GM12878 (cell line): ENCODE data around the gene FAM222A.

Source experiments
- POLR2A ChIP-seq: IDR thresholded peaks from 2 replicates; pipeline ENCODE4 v1.6.1; 2011; ENCODE audit warnings: low read depth, mild to moderate bottlenecking, low read length
- RB1 ChIP-seq: fragments of 450-650 bp; formaldehyde crosslinking; IDR thresholded peaks from 2 replicates; pipeline ENCODE4 v1.6.1; 2017; ENCODE audit warnings: mild to moderate bottlenecking, borderline replicate concordance
- SMC3 ChIP-seq: IDR thresholded peaks from 2 replicates; pipeline ENCODE4 v1.6.1; 2011; ENCODE audit warnings: low read length, improper control_type of control experiment, borderline replicate concordance
- SPI1 ChIP-seq: IDR thresholded peaks from 2 replicates; pipeline ENCODE4 v1.6.1; 2011; ENCODE audit warnings: low read depth, mild to moderate bottlenecking, low read length, moderate library complexity, borderline replicate concordance; ENCODE audit not compliant: insufficient read depth
- TF ChIP-seq, protein P1 (sequence below), 3 experiments: IDR thresholded peaks in 2 of 3; conservative IDR thresholded peaks in 1 of 3; 2 replicates each; pipeline ENCODE4 v1.5.1; 2011; ENCODE audit warnings: low read depth in 3 of 3, low read length in 3 of 3, mild to moderate bottlenecking in 3 of 3, control low read depth in 2 of 3, moderate library complexity in 2 of 3, inconsistent platforms in 1 of 3, mixed read lengths in 1 of 3; ENCODE audit not compliant: control insufficient read depth in 2 of 3, insufficient read depth in 1 of 3; ENCODE audit errors: extremely low read depth in 1 of 3
- TF ChIP-seq, protein P2 (sequence below): IDR thresholded peaks from 2 replicates; pipeline ENCODE4 v1.6.1; 2011; ENCODE audit warnings: low read depth, low read length, improper control_type of control experiment, borderline replicate concordance

DNA sequence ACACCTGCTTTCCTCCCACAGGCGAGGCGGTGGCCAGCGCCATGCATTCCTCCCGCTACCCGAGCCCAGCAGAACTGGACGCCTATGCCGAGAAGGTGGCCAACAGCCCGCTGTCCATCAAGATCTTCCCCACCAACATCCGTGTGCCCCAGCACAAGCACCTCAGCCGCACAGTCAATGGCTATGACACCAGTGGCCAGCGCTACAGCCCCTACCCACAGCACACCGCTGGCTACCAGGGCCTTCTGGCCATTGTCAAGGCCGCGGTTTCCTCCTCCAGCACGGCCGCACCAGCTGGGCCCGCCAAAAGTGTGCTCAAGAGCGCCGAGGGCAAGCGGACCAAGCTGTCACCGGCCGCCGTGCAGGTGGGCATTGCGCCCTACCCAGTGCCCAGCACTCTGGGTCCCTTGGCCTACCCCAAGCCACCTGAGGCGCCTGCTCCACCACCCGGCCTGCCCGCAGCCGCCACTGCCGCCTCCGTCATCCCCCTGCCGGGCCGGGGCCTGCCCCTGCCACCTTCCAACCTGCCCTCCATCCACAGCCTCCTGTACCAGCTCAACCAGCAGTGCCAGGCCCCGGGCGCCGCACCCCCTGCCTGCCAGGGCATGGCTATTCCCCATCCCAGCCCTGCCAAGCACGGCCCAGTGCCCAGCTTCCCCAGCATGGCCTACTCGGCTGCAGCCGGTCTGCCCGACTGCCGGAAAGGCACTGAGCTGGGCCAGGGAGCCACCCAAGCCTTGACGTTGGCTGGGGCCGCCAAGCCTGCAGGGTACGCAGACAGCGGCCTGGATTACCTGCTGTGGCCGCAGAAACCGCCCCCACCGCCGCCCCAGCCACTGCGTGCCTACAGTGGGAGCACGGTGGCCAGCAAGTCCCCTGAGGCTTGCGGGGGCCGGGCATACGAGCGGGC, 54.6 kb downstream of the FAM222A start:
- no peak for TF ChIP-seq RB1
- no peak for TF ChIP-seq SPI1
- TF ChIP-seq, protein P1, sequence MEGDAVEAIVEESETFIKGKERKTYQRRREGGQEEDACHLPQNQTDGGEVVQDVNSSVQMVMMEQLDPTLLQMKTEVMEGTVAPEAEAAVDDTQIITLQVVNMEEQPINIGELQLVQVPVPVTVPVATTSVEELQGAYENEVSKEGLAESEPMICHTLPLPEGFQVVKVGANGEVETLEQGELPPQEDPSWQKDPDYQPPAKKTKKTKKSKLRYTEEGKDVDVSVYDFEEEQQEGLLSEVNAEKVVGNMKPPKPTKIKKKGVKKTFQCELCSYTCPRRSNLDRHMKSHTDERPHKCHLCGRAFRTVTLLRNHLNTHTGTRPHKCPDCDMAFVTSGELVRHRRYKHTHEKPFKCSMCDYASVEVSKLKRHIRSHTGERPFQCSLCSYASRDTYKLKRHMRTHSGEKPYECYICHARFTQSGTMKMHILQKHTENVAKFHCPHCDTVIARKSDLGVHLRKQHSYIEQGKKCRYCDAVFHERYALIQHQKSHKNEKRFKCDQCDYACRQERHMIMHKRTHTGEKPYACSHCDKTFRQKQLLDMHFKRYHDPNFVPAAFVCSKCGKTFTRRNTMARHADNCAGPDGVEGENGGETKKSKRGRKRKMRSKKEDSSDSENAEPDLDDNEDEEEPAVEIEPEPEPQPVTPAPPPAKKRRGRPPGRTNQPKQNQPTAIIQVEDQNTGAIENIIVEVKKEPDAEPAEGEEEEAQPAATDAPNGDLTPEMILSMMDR (IDR thresholded peaks at IDR 0.05 in 2 of 3, conservative IDR thresholded peaks at IDR 0.05 in 1 of 3; ENCODE audit: control insufficient read depth in 2 of 3, extremely low read depth in 1 of 3, insufficient read depth in 1 of 3, low read depth in 3 of 3, low read length in 3 of 3): no peak
- TF ChIP-seq POLR2A: no peak
- no peak for TF ChIP-seq SMC3
- TF ChIP-seq, protein P2, sequence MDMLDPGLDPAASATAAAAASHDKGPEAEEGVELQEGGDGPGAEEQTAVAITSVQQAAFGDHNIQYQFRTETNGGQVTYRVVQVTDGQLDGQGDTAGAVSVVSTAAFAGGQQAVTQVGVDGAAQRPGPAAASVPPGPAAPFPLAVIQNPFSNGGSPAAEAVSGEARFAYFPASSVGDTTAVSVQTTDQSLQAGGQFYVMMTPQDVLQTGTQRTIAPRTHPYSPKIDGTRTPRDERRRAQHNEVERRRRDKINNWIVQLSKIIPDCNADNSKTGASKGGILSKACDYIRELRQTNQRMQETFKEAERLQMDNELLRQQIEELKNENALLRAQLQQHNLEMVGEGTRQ: no peak
